GM12801 (cell line): Measurements from ENCODE around the gene ZHX3.

Experiments used
- CTCF ChIP-seq: IDR thresholded peaks from one replicate; pipeline ENCODE4 v1.5.1; 2011; ENCODE audit warnings: control low read depth; ENCODE audit not compliant: insufficient read length; ENCODE audit errors: extremely low read depth

ZHX3 gene

GRCh38 chr20:41248368-41249024 is 69.0 kb downstream of the ZHX3 start:
- TF ChIP-seq CTCF, result no peak

DNA sequence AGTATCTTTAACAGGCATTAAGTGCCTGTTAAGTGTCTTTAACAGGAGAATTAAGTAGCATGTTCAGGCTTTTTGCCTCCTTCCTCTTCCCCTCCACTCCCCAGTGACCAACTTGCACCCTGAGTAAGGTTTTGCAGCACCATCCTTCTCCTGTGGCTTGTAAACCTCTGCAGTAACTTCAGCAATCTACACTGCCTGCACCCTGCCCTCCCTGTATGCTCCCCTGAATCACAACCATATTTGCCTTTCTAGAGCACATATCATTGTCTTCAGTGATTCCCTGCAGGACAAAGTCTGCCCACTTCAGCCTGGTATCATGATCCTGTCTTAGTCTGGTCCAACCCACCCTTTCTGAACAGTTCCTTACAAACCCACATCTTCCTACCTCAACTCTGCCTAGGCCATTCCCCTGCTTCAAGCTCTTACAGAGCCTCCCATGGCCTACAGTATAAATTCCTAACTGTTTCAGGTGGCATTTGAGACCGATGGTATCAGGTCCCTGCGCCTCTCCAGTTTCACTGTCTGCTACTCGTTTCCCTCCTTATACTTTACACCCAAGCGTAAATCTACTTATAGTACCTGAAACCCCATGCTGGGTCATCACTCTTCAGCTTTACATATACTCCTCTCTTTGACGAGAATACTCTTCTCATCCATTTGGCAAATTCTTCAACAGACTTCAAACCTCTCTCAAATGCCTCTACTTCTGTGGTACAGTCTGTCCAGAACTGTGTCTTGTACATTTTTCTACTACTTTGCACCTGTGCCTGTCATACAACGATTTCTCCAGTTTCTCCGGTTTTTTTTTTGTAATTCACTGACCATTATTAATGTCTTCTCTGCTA is 69.8 kb downstream of the ZHX3 start:
- no peak for TF ChIP-seq CTCF

- no peak for TF ChIP-seq CTCF
Measured at GRCh38 chr20:41245086-41245707, 72.3 kb downstream of the ZHX3 start.

DNA sequence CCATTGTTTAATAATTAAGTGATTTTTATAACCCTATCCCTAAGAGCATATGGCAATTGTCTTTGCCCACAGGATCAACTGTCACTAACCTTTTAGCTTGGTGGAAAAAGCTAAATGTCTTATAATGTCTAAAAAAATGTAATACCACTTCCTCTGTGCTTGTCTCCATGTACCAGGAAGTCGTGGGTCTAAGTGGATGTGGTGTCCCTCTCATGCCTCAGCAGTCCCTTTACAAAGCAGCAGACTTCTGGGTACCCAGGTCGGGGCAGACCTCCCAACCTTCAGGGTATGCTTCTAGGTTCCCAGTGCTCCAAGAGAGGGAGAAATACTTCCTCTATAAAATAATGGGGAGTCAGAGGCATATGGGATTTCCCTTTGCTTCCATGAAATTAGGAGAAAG is 74.7 kb downstream of the ZHX3 start:
- no peak for TF ChIP-seq CTCF

DNA sequence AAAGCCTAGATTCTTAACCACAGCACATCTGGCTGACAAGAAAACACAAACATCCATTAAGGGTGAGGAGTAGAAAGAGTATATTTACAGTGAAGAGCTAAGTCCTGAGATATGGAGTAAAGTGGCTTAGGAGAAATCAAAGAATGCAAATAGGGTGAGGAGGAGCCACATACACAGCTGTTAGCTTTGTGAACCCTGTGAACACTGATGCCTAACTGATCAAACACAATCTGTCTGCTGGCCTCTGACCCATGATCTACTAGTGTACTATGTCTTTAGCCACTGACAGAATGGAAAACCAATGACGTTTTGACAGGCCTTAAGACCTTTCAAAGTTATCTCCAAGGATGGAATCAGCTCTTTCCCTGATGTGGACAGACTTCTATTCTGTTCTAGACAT is 75.2 kb downstream of the ZHX3 start:
- no peak for TF ChIP-seq CTCF

GRCh38 chr20:41234546-41234945 is 83.0 kb downstream of the ZHX3 start:
- no peak for TF ChIP-seq CTCF

- no peak for TF ChIP-seq CTCF
Measured at GRCh38 chr20:41234041-41234440, 83.5 kb downstream of the ZHX3 start.
